ENCODE measurements around the gene ARHGEF28.

The ARHGEF28 gene

GRCh38 chr5:73945505-73945904, 319.5 kb downstream of the ARHGEF28 start:
- DNase-seq = no peak

- no peak for DNase-seq
Measured at GRCh38 chr5:73946278-73946677, 320.3 kb downstream of the ARHGEF28 start.

DNA sequence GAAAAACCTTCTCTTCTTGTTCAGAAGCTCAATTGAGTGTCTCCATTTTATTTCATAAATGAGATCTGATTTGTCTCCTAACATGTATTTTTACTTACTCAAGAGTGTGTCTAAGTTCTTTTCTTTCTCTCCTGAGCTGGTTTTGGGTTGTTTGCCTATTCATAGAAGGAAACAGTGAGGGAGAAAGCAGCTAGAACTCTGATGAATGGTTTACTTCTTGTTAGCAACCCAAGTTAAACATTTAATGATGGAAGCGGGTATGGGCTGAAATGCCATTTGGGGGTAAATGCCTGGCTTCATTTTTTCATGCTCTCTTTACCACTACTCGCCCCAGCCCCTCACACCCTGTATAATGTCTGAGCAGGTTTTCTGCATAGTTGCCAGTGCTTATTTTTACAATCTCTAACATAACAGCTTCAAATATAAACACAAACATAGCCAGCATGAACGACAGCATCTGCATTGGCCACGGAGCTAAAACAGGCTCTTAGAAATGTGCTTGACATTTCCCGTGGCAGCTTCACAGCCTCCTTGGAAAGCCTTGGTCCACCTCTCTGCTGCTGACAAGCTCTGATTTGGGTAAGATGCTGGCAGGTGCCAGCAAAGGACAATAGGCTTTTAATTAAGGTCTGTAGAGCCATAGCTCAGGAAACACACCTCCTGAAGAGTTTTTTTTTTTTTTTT, 321.1 kb downstream of the ARHGEF28 start:
- no peak for DNase-seq

GRCh38 chr5:73947906-73948640, 322.1 kb downstream of the ARHGEF28 start:
- DNase-seq = no peak

- DNase-seq = no peak
Measured at GRCh38 chr5:73948720-73949119, 322.7 kb downstream of the ARHGEF28 start.

GRCh38 chr5:73950441-73950873, 324.5 kb downstream of the ARHGEF28 start:
- no peak for DNase-seq

DNA sequence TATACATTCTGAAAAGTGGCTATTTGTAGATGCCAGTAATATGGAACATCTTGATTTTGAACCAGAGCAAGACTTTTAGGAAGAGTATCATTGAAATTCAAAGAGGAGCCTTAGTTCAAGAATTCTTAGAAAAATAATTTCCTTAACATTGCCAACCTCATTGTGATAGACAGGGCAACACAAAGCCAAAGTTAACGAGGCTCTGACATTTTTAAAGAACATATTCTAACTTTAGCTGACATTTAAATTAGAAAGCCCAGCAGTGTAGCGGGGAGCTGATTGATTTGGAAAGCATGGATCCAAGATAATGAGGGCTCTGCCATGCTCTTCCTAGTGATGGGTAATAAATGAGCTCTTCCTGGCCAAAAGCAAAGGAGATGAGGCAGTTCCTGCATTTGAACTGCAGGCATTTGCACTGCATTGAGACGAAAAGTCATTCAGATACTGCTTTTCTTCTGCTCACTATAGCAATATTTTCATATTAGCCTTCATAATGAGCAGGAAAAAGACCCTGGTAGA, 325.0 kb downstream of the ARHGEF28 start:
- DNase-seq = no peak

GRCh38 chr5:73952872-73953271, 326.9 kb downstream of the ARHGEF28 start:
- DNase-seq = no peak

- DNase-seq = no peak
Measured at GRCh38 chr5:73954381-73954780, 328.4 kb downstream of the ARHGEF28 start.

DNA sequence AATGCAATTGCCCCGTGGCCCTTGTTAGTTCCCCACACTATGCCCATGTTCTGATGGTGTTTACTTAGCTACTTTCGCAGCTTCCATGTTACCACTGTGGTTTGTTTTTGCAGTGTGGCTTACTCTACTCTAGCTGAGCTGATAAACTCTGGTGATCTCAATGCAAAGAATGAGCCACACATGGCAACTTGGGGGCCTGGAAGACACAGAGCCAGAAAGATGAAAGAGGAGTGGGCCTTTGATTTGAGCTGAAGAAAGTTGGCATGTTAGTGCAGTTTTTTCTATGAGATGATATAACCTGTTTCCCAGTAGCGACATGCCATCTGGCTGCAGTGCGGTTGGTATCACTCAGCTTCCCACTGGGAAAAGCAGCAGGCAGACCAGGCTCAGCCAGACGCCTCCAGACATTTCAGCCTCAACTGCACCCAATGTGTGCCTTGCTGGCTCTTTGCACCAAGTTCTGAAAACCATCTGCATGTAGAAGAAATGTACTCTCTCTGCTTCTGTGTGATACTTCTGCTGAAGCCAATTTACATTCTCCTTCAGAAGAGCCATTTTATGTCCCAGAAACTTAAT, 329.4 kb downstream of the ARHGEF28 start:
- no peak for DNase-seq

DNA sequence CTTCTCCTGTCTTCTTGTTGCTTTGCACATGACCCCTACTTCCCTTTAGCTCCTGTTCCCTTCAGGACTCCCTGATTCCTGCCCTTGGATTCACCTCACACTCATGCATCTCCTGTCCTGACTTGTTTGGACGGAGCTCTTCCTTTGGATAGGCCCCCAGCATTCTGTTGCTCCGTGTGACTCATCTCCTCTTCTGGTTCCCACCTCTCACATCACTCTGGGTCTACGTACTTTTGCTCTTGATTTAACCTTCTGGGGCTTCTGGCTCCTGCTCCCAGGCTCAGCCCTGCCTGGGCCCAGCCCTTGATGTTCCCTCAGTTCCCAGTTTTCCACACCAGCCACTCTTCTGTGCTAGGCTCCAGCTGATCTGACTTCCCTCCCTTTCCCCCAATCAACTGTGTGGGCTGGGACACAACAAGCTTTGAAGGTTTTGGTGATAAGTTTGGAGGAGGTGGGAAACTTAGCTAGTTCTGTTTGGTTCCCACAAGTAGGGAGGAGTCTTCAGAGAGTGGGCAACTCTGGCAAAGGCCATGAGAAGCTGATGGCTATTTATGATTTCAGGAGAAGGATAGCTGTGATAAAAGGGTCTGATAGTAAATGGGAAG, 331.5 kb downstream of the ARHGEF28 start:
- DNase-seq = no peak

DNA sequence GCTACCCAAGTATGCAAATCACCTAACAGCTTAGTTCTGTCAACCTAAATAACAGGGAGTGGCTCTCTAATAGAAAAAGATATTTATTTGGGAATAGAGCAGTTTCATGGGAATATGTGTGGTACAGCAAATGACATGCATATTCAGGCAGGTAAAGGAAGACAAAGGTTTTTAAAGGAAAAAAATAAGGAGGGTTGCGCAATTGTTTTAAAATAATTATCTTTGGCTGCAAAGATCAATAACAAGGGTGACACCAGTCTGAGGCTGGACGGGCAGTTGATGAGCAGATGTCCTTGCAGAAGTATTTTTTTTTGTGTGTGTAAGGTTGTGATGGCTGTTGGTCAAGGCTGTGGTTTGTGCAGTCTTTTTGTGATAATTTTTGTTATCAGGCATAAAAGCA, 332.0 kb downstream of the ARHGEF28 start:
- no peak for DNase-seq

GRCh38 chr5:73960023-73960422, 334.0 kb downstream of the ARHGEF28 start:
- no peak for DNase-seq

DNA sequence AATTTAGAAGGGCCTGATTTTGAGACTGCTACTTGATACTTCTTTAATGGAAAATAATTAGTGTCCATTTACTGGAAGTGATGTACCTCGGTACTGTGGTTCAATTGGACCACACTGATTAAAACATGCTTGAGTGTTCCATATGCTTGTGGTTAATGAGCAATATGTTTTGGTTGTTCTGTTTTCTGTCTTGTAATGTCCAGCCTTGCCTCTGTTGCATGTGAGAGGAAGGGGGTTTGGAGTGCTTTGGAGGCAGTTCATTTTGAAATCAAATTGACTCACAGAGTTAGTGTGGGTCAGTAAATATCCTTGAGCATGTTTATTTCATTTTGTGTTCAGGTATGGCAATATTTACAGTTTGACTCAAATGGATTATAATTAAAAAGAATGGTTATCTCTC, 334.4 kb downstream of the ARHGEF28 start:
- DNase-seq = no peak

DNA sequence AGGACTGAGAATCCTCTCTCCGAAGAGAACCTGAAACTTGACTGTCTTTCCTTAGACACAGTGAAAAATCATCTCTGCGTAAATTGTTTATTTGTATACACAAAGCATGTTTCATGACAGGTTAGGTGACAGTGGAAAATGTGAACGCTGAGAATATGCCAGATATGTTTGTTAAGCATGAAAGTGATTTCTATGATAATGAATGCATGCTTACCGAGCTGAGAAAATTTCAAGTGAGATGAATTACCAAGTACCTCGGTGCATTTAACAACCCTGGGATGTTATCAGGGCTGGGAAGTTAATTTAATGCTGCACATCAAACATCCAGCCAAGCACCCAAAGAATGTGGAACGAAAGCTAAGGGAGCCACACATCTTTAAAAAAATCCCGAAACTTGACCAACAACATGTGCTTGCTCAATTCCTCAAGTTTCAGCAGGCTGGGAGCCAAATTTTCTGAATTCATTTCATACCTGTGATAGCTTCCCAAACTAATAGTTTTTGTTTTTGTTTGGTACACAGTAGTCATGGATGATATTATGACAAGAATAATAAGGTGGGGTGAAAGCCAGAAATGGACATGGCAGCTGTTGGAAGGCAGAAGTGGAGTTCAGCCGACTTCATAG, 336.9 kb downstream of the ARHGEF28 start:
- no peak for DNase-seq

GRCh38 chr5:73964352-73964865, 338.4 kb downstream of the ARHGEF28 start:
- DNase-seq = no peak

GRCh38 chr5:73966451-73966850, 340.5 kb downstream of the ARHGEF28 start:
- no peak for DNase-seq

GRCh38 chr5:73967347-73967746, 341.4 kb downstream of the ARHGEF28 start:
- DNase-seq = no peak

DNA sequence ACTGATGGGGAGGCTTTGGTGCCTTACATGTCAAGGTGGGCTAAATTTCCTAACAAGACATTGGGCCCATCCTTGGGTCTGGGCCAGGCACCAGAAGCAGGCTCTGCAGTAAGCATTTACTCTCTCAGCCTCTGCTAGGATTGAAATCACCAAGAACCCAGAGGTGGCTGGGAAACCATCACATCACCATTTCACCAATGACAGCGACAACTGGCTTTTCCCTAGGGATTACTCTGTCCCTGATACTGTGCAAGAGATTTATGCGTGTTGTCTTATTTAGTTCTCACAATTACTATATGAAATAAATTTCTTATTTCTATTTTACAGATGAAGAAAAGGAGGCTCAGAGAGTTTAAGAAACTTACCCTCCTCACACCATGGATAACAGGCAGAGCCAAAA, 342.2 kb downstream of the ARHGEF28 start:
- DNase-seq = no peak

- no peak for DNase-seq
Measured at GRCh38 chr5:73968729-73969128, 342.7 kb downstream of the ARHGEF28 start.

- no peak for DNase-seq
Measured at GRCh38 chr5:73969195-73970036, 343.4 kb downstream of the ARHGEF28 start.

GRCh38 chr5:73971326-73971725, 345.3 kb downstream of the ARHGEF28 start:
- DNase-seq = no peak

Data from DMS153 (cell line).